HG03060 (cell line): ENCODE results near the gene SLC35E2B.
"Not testable (repeated sequence)": the region's sequence is repeated elsewhere in the genome, so short reads cannot be mapped to it uniquely, and the experiment has no call there.

Source experiments
- ATAC-seq: cut with Tn5 transposase; IDR thresholded peaks from one replicate; pipeline ENCODE4 v1.9.1; 2021; ENCODE audit warnings: low read depth, moderate number of reproducible peaks; ENCODE audit not compliant: unreplicated experiment

Gene SLC35E2B

GRCh38 chr1:1677718-1678580 is 14.6 kb downstream of the SLC35E2B start:
- peak; percentile 38 for ATAC-seq

GRCh38 chr1:1676087-1676486 is 16.5 kb downstream of the SLC35E2B start:
- not testable (repeated sequence) for ATAC-seq

GRCh38 chr1:1675218-1675617 is 17.4 kb downstream of the SLC35E2B start:
- ATAC-seq = not testable (repeated sequence)

- not testable (repeated sequence) for ATAC-seq
These were observed 17.8 kb downstream of the SLC35E2B start for GRCh38 chr1:1674806-1675205.

- no peak for ATAC-seq
These were observed 20.2 kb downstream of the SLC35E2B start for GRCh38 chr1:1672181-1672965.

- ATAC-seq = no peak
These were observed 21.1 kb downstream of the SLC35E2B start for GRCh38 chr1:1671365-1672119.

- no peak for ATAC-seq
These were observed 21.7 kb downstream of the SLC35E2B start for GRCh38 chr1:1670866-1671265.

- no peak for ATAC-seq
These were observed 22.8 kb downstream of the SLC35E2B start for GRCh38 chr1:1669468-1670440.

- ATAC-seq = no peak
These were observed 26.1 kb downstream of the SLC35E2B start for GRCh38 chr1:1666526-1666925.

GRCh38 chr1:1665815-1666251 is 26.8 kb downstream of the SLC35E2B start:
- ATAC-seq = no peak

- no peak for ATAC-seq
These were observed 27.4 kb downstream of the SLC35E2B start for GRCh38 chr1:1664941-1665814.

GRCh38 chr1:1664318-1664717 is 28.3 kb downstream of the SLC35E2B start:
- ATAC-seq = not testable (repeated sequence)

- ATAC-seq = not testable (repeated sequence)
These were observed 29.6 kb downstream of the SLC35E2B start for GRCh38 chr1:1662830-1663560.

GRCh38 chr1:1662392-1662791 is 30.2 kb downstream of the SLC35E2B start:
- ATAC-seq = not testable (repeated sequence)

GRCh38 chr1:1658583-1659549 is 33.7 kb downstream of the SLC35E2B start, which contains the start of gene CDK11B:
TSS of gene CDK11B (minus strand) at chr1:1659004. CDS start at chr1:1657485, 1,519 bp downstream.
- peak; percentile 69 for ATAC-seq

GRCh38 chr1:1648265-1648664 is 44.3 kb downstream of the SLC35E2B start:
- ATAC-seq = not testable (repeated sequence)
